Chondrocyte (in vitro differentiated cells): ENCODE results near the gene CSNK1D. TPM values are rescaled to one million over a fixed set of nuclear protein-coding genes. Genes with fewer than 3 reads are reported as not detected.

ENCODE experiments used
- DNase-seq: peaks from one replicate; pipeline ENCODE4 v3.0.0; 2021; ENCODE audit warnings: mixed read lengths, low spot score
- H3K27ac Mint-ChIP-seq: one replicate; pipeline ENCODE4 v1.8.0; 2021; ENCODE audit warnings: mild to moderate bottlenecking, moderate library complexity, mixed read lengths; ENCODE audit not compliant: unreplicated experiment
- H3K27me3 Mint-ChIP-seq: 2 replicates; pipeline ENCODE4 v1.8.0; 2021; ENCODE audit warnings: low read depth, mixed read lengths
- H3K36me3 Mint-ChIP-seq: 2 replicates; pipeline ENCODE4 v1.8.0; 2021; ENCODE audit warnings: low read depth, mixed read lengths
- H3K4me1 Mint-ChIP-seq: 2 replicates; pipeline ENCODE4 v1.8.0; 2021; ENCODE audit warnings: low read depth, mild to moderate bottlenecking, mixed read lengths
- H3K4me3 Mint-ChIP-seq: one replicate; pipeline ENCODE4 v1.8.0; 2021; ENCODE audit warnings: mild to moderate bottlenecking, moderate library complexity, mixed read lengths; ENCODE audit not compliant: unreplicated experiment
- H3K9me3 Mint-ChIP-seq: 2 replicates; pipeline ENCODE4 v1.8.0; 2021; ENCODE audit warnings: low read depth, mixed read lengths
- CTCF ChIP-seq: fragments of 200-600 bp; sonication (generic); IDR thresholded peaks from 2 replicates; pipeline ENCODE4 v1.5.0; 2021; ENCODE audit warnings: antibody characterized with exemption, mild to moderate bottlenecking, moderate library complexity
- total RNA-seq: library from RNA; stranded (reverse); gene quantifications from 3 replicates; pipeline ENCODE4 v1.2.1, GENCODE V29; 2021

The CSNK1D gene
- total RNA-seq, 1 donor from 2014 or later: 93.0 TPM

- no peak for DNase-seq
- Mint-ChIP-seq H3K4me1 (peaks cover 58% of the 10 kb centered on the region), H3K36me3 (peaks cover 2% of the 10 kb centered on the region), H3K27ac (no peak overlapping the region), H3K9me3 (no peaks in the 10 kb centered on the region), H3K4me3 (no peak overlapping the region), H3K27me3 (no peaks in the 10 kb centered on the region)
- TF ChIP-seq CTCF: no peak
Observed at GRCh38 chr17:82235775-82236141, 37.7 kb downstream of the CSNK1D start.

- TF ChIP-seq CTCF: no peak
- H3K27me3 Mint-ChIP-seq: no peaks in the 10 kb centered on the region
- H3K27ac Mint-ChIP-seq: no peak overlapping the region
- H3K9me3 Mint-ChIP-seq: no peaks in the 10 kb centered on the region
- DNase-seq: no peak
- H3K4me1 Mint-ChIP-seq: peaks cover 53% of the 10 kb centered on the region
- no peak overlapping the region for H3K4me3 Mint-ChIP-seq
- peaks cover 2% of the 10 kb centered on the region for H3K36me3 Mint-ChIP-seq
Observed at GRCh38 chr17:82235056-82235774, 38.3 kb downstream of the CSNK1D start.

GRCh38 chr17:82234211-82235055, 39.1 kb downstream of the CSNK1D start:
- Mint-ChIP-seq H3K27ac (no peak overlapping the region), H3K36me3 (peaks cover 2% of the 10 kb centered on the region)

GRCh38 chr17:82232876-82233785, 40.4 kb downstream of the CSNK1D start:
- Mint-ChIP-seq H3K27ac (peak overlapping the region; percentile 68), H3K4me1 (peaks cover 39% of the 10 kb centered on the region), H3K9me3 (no peaks in the 10 kb centered on the region), H3K4me3 (no peak overlapping the region), H3K27me3 (no peaks in the 10 kb centered on the region), H3K36me3 (peaks cover 2% of the 10 kb centered on the region)
- TF ChIP-seq CTCF: no peak
- no peak for DNase-seq

More at GRCh38 chr17:82234211-82235055, 39.1 kb downstream of the CSNK1D start:
- Mint-ChIP-seq H3K4me1 (peaks cover 51% of the 10 kb centered on the region), H3K27me3 (no peaks in the 10 kb centered on the region), H3K9me3 (no peaks in the 10 kb centered on the region), H3K4me3 (no peak overlapping the region)
- no peak for TF ChIP-seq CTCF
- no peak for DNase-seq
